Body of pancreas (tissue), 4 donors: ENCODE measurements around the gene SH3GL1. TPM values are rescaled to one million over a fixed set of nuclear protein-coding genes. Genes with fewer than 3 reads are reported as not detected.

Experiments
- ATAC-seq: fragments of 150-250 bp; one replicate; pipeline ENCODE4 v1.9.1; 2016
- DNase-seq, 4 donors: peaks; one replicate each; pipeline ENCODE4 v3.0.0-alpha.2; 2019
- H3K27ac ChIP-seq, 4 donors: fragments of 200-600 bp; sonication (generic); 1 replicate in 3 of 4; 2 replicates in 1 of 4; pipeline versions ENCODE4 v1.5.1 to v1.6.1; 2016 to 2019; ENCODE audit warnings: mild to moderate bottlenecking in 1 of 4, mixed read lengths in 1 of 4, moderate library complexity in 1 of 4
- H3K27me3 ChIP-seq, 2 donors: fragments of 200-600 bp; sonication (generic); one replicate each; pipeline ENCODE4 v1.6.0; 2016; ENCODE audit warnings: mild to moderate bottlenecking in 1 of 2
- H3K36me3 ChIP-seq, 2 donors: fragments of 200-600 bp; sonication (generic); replicated peaks in 1 of 2; 2 replicates each; pipeline ENCODE4 v1.5.1; 2016; ENCODE audit warnings: low read depth in 2 of 2; ENCODE audit not compliant: insufficient read depth in 1 of 2
- H3K4me1 ChIP-seq: fragments of 200-600 bp; sonication (generic); one replicate; pipeline ENCODE4 v1.6.0; 2016
- H3K4me3 ChIP-seq, 2 donors: fragments of 200-600 bp; sonication (generic); 1 replicate in 1 of 2; 2 replicates in 1 of 2; pipeline ENCODE4 v1.5.1; 2016 to 2019
- H3K9me3 ChIP-seq, 3 donors: fragments of 200-600 bp; sonication (generic); 1 replicate in 2 of 3; 2 replicates in 1 of 3; pipeline ENCODE4 v1.5.1; 2016
- CTCF ChIP-seq, 7 experiments: fragments of 450-650 bp in 4 of 7; fragments of 200-600 bp in 3 of 7; sonication (generic) in 3 of 7; IDR thresholded peaks; one replicate each; pipeline ENCODE4 v1.5.1; 2016 to 2019; ENCODE audit warnings: antibody characterized with exemption in 7 of 7
- POLR2A ChIP-seq, 3 donors: fragments of 450-650 bp; IDR thresholded peaks; one replicate each; pipeline ENCODE4 v1.6.1; 2016; ENCODE audit warnings: antibody characterized with exemption in 3 of 3, mild to moderate bottlenecking in 2 of 3
- WGBS, 2 donors: methylation state at CpG; one replicate each; pipeline ENCODE4 v1.1.5; 2017; 5-methylcytosine and 5-hydroxymethylcytosine counted together
- intact Hi-C: fragments of 100-400 bp; cut with DNase I; formaldehyde crosslinking; loops from one replicate; pipeline ENCODE4 v1.15.1; 2023
- total RNA-seq, 2 donors: library from RNA; depleted of rRNA; stranded (reverse); fragments of >200 nt; gene quantifications; one replicate each; pipeline ENCODE4 v1.1.0, GENCODE V29; 2016

Gene SH3GL1
- total RNA-seq, 2 donors from 2014 or later: 20.4 to 22.6 TPM

GRCh38 chr19:4363571-4364304 lies 36.6 kb downstream of the SH3GL1 start:
- peak in 1 of 4 donors; percentile 13 for DNase-seq
- 88 to 90% methylated on average over 22 to 25 of the region's 26 CpGs for WGBS, 2 donors
- Histone ChIP-seq H3K36me3 (peaks cover 13 to 30% of the 10 kb centered on the region in 2 donors), H3K27ac (no peak overlapping the region), H3K4me1 (peaks cover 10% of the 10 kb centered on the region), H3K27me3 (no peaks in the 10 kb centered on the region), H3K9me3 (no peaks in the 10 kb centered on the region), H3K4me3 (no peak overlapping the region)
- ATAC-seq: no peak
- intact Hi-C loops: no loop called here
- TF ChIP-seq CTCF (IDR thresholded peaks at IDR 0.05) (no peak), POLR2A (IDR thresholded peaks at IDR 0.05) (no peak)

- TF ChIP-seq POLR2A (IDR thresholded peaks at IDR 0.05): no peak
- peak in 2 of 7 experiments; percentile 13 to 18 for TF ChIP-seq CTCF (IDR thresholded peaks at IDR 0.05)
- H3K36me3 ChIP-seq: peaks cover 13 to 30% of the 10 kb centered on the region in 2 donors
- no peak overlapping the region for H3K27ac ChIP-seq
- intact Hi-C loops: no loop called here
- ATAC-seq: no peak
- no peak for DNase-seq
- H3K4me1 ChIP-seq: peaks cover 3% of the 10 kb centered on the region
- no peaks in the 10 kb centered on the region for H3K27me3 ChIP-seq
- H3K9me3 ChIP-seq: no peaks in the 10 kb centered on the region
- 75 to 95% methylated on average over 8 to 21 of the region's 22 CpGs for WGBS, 2 donors
- no peak overlapping the region for H3K4me3 ChIP-seq
These were observed 37.4 kb downstream of the SH3GL1 start for GRCh38 chr19:4362831-4363545.

GRCh38 chr19:4362101-4362828 lies 38.1 kb downstream of the SH3GL1 start:
- no peak overlapping the region for H3K4me3 ChIP-seq
- TF ChIP-seq CTCF (IDR thresholded peaks at IDR 0.05): no peak
- no peak overlapping the region for H3K27ac ChIP-seq
- H3K27me3 ChIP-seq: no peaks in the 10 kb centered on the region
- no peaks in the 10 kb centered on the region for H3K4me1 ChIP-seq
- no peaks in the 10 kb centered on the region for H3K9me3 ChIP-seq
- 87 to 92% methylated on average over 17 to 32 of the region's 32 CpGs for WGBS, 2 donors
- DNase-seq: no peak
- H3K36me3 ChIP-seq: peaks cover 13 to 30% of the 10 kb centered on the region in 2 donors
- ATAC-seq: no peak
- intact Hi-C loops: no loop called here

- DNase-seq (no peak), ATAC-seq (no peak)
- Histone ChIP-seq H3K4me1 (no peaks in the 10 kb centered on the region), H3K9me3 (no peaks in the 10 kb centered on the region), H3K4me3 (no peak overlapping the region), H3K27ac (no peak overlapping the region), H3K36me3 (peaks cover 13 to 30% of the 10 kb centered on the region in 2 donors), H3K27me3 (no peaks in the 10 kb centered on the region)
- intact Hi-C loops: no loop called here
- TF ChIP-seq CTCF (IDR thresholded peaks at IDR 0.05): no peak
- no peak for TF ChIP-seq POLR2A (IDR thresholded peaks at IDR 0.05)
- 88 to 89% methylated on average over 10 to 32 of the region's 50 CpGs for WGBS, 2 donors
These were observed 38.9 kb downstream of the SH3GL1 start for GRCh38 chr19:4361152-4362046.
